HG03354 (cell line): ENCODE measurements around the gene ALOXE3.

Experiments used
- ATAC-seq: cut with Tn5 transposase; IDR thresholded peaks from one replicate; pipeline ENCODE4 v1.9.1; 2021; ENCODE audit warnings: mild to moderate bottlenecking; ENCODE audit not compliant: unreplicated experiment, poor library complexity, severe bottlenecking

The ALOXE3 gene

DNA sequence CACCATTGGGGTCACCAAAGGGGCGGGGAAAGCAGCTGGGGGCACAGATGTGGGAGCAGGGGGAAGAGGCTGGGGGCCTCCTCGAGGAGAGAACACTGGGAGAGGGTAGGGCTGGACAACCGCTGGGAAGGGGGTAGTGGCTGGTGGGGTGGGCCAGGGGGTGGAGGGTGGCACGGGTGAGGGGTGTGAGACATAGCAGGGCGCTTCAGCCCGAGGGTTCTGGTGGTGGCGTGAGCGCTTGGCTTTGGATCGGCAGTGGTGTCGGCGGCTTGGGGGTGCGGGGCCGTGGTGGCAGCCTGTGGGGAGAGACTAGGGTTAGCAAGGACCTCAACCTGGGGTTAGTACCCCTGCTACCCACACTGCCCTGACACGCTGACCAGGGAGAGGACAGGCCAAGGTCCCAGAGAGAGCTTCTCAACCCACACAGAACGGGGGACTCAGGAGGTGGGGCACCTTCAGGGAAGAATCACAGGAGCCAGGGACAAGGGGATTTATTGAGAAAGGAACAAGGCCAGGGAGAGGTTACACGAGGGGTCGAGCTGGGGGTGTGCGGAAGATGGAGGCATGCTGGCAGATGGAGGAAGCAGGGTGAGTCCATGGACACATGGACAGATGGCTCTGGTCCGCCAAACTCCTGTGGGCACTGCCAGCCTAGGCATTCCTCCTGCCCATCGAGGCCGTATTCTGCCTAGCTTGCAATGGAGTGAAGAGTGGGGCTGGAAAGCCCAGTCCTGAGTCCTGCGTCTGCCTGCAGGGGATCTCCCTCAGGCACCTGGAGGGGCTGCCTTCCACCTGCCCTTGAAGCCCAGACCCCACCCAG is 25.5 kb upstream of the ALOXE3 start:
- ATAC-seq: no peak

GRCh38 chr17:8142887-8143580 is 24.7 kb upstream of the ALOXE3 start:
- no peak for ATAC-seq

GRCh38 chr17:8142158-8142886 is 24.0 kb upstream of the ALOXE3 start:
- ATAC-seq: no peak

DNA sequence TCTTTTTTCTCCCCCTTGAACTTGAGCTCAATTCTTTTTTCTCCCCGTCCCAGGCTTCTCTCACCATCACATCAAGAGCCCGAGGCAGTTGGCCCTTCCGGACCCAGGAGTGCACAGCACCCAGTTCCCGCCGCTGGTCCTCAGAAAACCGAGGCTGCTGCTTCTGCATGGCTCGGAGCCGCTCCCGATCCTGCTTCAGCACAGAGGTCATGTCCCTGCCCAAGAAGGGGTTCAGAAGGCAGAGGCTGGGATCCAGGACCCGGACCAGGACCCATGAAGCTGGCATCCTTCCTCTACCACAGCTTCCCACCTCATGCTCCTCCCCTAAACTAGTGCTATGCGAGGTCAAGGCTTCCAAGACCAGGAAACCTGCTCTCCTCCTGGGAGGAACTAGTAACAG is 23.4 kb upstream of the ALOXE3 start:
- ATAC-seq: no peak

DNA sequence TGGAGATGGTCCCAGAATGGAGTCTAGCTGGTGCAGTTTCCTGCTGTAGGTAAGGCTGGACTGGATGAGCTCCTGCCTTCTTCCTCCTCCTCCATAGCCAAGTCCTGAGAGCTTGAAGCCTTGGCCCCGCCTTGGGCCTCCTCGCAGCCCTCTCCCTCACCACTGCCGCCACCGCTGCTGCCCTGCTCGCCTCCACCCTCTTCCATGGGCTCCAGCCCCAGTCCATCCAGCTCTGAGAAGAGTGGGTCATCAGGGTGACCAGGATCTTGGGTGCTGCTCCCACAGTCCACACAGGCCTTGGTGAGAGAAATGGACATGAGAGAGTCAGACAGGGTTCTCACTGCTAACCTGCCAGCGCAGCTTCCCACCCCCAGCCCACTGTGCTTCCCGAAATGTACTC is 22.7 kb upstream of the ALOXE3 start:
- no peak for ATAC-seq

- ATAC-seq: no peak
Measured at GRCh38 chr17:8140065-8141029, 22.0 kb upstream of the ALOXE3 start.

- ATAC-seq: peak; percentile 86
Measured at GRCh38 chr17:8138672-8139371, 20.5 kb upstream of the ALOXE3 start.

DNA sequence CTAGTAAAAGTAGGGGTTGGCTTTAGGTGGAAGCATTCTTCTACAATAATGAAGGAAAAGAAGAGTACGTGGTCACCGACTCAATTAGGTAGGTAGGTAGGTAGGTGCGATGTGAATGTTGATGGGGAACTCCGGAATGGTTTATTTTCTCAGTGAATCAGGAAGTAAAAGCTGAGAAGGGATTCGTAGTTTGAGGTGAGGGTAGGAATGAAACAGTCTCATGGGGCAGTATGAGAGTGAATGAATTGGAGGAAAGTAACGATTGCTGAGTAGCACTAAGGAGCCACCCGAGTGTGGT is 20.0 kb upstream of the ALOXE3 start:
- ATAC-seq: no peak

- no peak for ATAC-seq
Measured at GRCh38 chr17:8137645-8138373, 19.5 kb upstream of the ALOXE3 start.

DNA sequence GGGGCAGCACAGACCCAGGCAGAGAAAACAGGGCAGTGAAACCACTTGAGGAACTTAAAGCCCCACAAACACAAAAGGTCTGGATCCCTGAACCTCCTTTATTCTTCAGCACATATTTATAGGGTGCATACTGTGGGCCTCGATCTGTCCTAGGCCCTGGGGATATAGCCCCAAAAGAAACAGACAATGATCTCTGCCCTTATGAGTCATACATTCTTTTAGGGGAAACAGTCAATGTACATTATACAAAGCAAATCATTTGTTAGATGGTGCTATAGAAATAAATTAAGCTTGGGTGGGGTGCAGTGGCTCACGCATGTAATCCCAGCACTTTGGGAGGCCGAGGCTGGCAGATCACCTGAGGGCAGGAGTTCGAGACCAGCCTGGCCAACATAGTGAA is 15.6 kb upstream of the ALOXE3 start:
- no peak for ATAC-seq

GRCh38 chr17:8133399-8133798 is 15.1 kb upstream of the ALOXE3 start:
- no peak for ATAC-seq

GRCh38 chr17:8131844-8132441 is 13.6 kb upstream of the ALOXE3 start:
- no peak for ATAC-seq

DNA sequence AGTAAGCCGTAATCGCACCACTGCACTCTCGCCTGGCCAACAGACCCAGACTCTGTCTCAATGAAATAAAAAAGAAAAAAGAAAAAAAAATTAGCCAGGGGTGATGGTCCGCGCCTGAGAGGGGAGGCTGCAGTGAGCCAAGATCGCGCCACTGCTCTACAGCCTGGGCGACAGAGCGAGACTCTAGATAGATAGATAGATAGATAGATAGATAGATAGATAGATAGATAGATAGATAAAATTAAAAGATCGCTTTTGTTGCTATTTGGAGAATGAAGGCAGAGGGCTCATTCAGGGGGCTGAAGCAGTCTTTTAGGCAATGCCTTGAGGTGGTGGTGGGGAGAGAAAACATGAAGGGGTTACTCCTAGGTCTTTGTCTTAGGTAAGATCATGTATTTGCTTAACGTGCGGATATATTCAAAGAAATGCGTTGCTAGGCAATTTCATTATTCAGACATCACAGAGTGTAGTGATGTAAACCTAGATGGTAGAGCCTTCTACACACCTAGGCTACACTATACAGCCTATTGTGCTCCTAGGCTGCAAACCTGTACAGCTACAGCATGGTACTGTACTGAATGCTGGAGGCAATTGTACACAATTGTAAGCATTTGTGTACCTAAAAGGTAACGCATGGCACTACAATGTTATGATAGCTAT is 9.9 kb upstream of the ALOXE3 start:
- no peak for ATAC-seq

GRCh38 chr17:8126491-8127066 is 8.3 kb upstream of the ALOXE3 start:
- ATAC-seq: no peak

- no peak for ATAC-seq
Measured at GRCh38 chr17:8125947-8126490, 7.7 kb upstream of the ALOXE3 start.

- ATAC-seq: no peak
Measured at GRCh38 chr17:8125154-8125946, 7.0 kb upstream of the ALOXE3 start.
